ENCODE measurements around the gene FPR1.

GRCh38 chr19:51715850-51716249, 35.8 kb downstream of the FPR1 start:
- TF ChIP-seq CTCF (IDR thresholded peaks at IDR 0.05): no peak
- TF ChIP-seq POLR2A (IDR thresholded peaks at IDR 0.05): no peak
- no peak for TF ChIP-seq EP300 (IDR thresholded peaks at IDR 0.05; ENCODE audit: low read depth)

Measured in transverse colon (tissue), 3 donors.